ENCODE results near the gene RABGAP1L.
"Not testable (repeated sequence)": the region's sequence is repeated elsewhere in the genome, so short reads cannot be mapped to it uniquely, and the experiment has no call there.

RABGAP1L gene

GRCh38 chr1:175035865-175036264 lies 876.5 kb downstream of the RABGAP1L start:
- Histone ChIP-seq H3K4me3 (ENCODE audit: low read depth, low read length) (no peak overlapping the region), H3K36me3 (no peaks in the 10 kb centered on the region)
- no peak for DNase-seq

GRCh38 chr1:175036476-175036875 lies 877.2 kb downstream of the RABGAP1L start:
- no peaks in the 10 kb centered on the region for H3K36me3 ChIP-seq
- H3K4me1 ChIP-seq: no peaks in the 10 kb centered on the region
- H3K9me3 ChIP-seq: no peaks in the 10 kb centered on the region
- TF ChIP-seq CTCF (IDR thresholded peaks at IDR 0.05; ENCODE audit: low read depth, low read length): no peak
- H3K4me3 ChIP-seq (ENCODE audit: low read depth, low read length): no peak overlapping the region
- no peaks in the 10 kb centered on the region for H3K27me3 ChIP-seq
- no peak for DNase-seq

More at GRCh38 chr1:175035865-175036264, 876.5 kb downstream of the RABGAP1L start:
- no peaks in the 10 kb centered on the region for H3K4me1 ChIP-seq
- no peaks in the 10 kb centered on the region for H3K27me3 ChIP-seq
- TF ChIP-seq CTCF (IDR thresholded peaks at IDR 0.05; ENCODE audit: low read depth, low read length): no peak
- no peaks in the 10 kb centered on the region for H3K9me3 ChIP-seq

- H3K4me1 ChIP-seq: no peaks in the 10 kb centered on the region
- H3K4me3 ChIP-seq (ENCODE audit: low read depth, low read length): no peak overlapping the region
- no peaks in the 10 kb centered on the region for H3K9me3 ChIP-seq
These were observed 878.1 kb downstream of the RABGAP1L start for GRCh38 chr1:175037416-175037815.

GRCh38 chr1:175040324-175040879 lies 881.1 kb downstream of the RABGAP1L start:
- Histone ChIP-seq H3K36me3 (no peaks in the 10 kb centered on the region), H3K4me3 (ENCODE audit: low read depth, low read length) (no peak overlapping the region), H3K9me3 (no peaks in the 10 kb centered on the region), H3K27me3 (no peaks in the 10 kb centered on the region), H3K4me1 (no peaks in the 10 kb centered on the region)
- DNase-seq: no peak
- no peak for TF ChIP-seq CTCF (IDR thresholded peaks at IDR 0.05; ENCODE audit: low read depth, low read length)

More at GRCh38 chr1:175037416-175037815, 878.1 kb downstream of the RABGAP1L start:
- Histone ChIP-seq H3K36me3 (no peaks in the 10 kb centered on the region), H3K27me3 (no peaks in the 10 kb centered on the region)
- DNase-seq: no peak
- no peak for TF ChIP-seq CTCF (IDR thresholded peaks at IDR 0.05; ENCODE audit: low read depth, low read length)

GRCh38 chr1:175042650-175043049 lies 883.3 kb downstream of the RABGAP1L start:
- H3K4me3 ChIP-seq (ENCODE audit: low read depth, low read length): no peak overlapping the region
- H3K36me3 ChIP-seq: no peaks in the 10 kb centered on the region
- no peaks in the 10 kb centered on the region for H3K9me3 ChIP-seq
- no peak for DNase-seq
- H3K4me1 ChIP-seq: no peaks in the 10 kb centered on the region
- H3K27me3 ChIP-seq: no peaks in the 10 kb centered on the region
- no peak for TF ChIP-seq CTCF (IDR thresholded peaks at IDR 0.05; ENCODE audit: low read depth, low read length)

GRCh38 chr1:175043824-175044223 lies 884.5 kb downstream of the RABGAP1L start:
- H3K4me1 ChIP-seq: no peaks in the 10 kb centered on the region
- H3K27me3 ChIP-seq: no peaks in the 10 kb centered on the region
- no peak for TF ChIP-seq CTCF (IDR thresholded peaks at IDR 0.05; ENCODE audit: low read depth, low read length)
- no peak for DNase-seq
- no peaks in the 10 kb centered on the region for H3K9me3 ChIP-seq
- no peaks in the 10 kb centered on the region for H3K36me3 ChIP-seq
- H3K4me3 ChIP-seq (ENCODE audit: low read depth, low read length): no peak overlapping the region

- not testable (repeated sequence) for H3K9me3 ChIP-seq; H3K4me1 ChIP-seq; H3K27me3 ChIP-seq; DNase-seq; H3K4me3 ChIP-seq (ENCODE audit: low read depth, low read length); H3K36me3 ChIP-seq
These were observed 885.3 kb downstream of the RABGAP1L start for GRCh38 chr1:175044591-175044990.

All from BE2C (cell line).